Measurements from ENCODE around the gene ATXN7L3.
"Not testable (repeated sequence)": the region's sequence is repeated elsewhere in the genome, so short reads cannot be mapped to it uniquely, and the experiment has no call there.

Gene ATXN7L3, protein sequence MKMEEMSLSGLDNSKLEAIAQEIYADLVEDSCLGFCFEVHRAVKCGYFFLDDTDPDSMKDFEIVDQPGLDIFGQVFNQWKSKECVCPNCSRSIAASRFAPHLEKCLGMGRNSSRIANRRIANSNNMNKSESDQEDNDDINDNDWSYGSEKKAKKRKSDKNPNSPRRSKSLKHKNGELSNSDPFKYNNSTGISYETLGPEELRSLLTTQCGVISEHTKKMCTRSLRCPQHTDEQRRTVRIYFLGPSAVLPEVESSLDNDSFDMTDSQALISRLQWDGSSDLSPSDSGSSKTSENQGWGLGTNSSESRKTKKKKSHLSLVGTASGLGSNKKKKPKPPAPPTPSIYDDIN

DNA sequence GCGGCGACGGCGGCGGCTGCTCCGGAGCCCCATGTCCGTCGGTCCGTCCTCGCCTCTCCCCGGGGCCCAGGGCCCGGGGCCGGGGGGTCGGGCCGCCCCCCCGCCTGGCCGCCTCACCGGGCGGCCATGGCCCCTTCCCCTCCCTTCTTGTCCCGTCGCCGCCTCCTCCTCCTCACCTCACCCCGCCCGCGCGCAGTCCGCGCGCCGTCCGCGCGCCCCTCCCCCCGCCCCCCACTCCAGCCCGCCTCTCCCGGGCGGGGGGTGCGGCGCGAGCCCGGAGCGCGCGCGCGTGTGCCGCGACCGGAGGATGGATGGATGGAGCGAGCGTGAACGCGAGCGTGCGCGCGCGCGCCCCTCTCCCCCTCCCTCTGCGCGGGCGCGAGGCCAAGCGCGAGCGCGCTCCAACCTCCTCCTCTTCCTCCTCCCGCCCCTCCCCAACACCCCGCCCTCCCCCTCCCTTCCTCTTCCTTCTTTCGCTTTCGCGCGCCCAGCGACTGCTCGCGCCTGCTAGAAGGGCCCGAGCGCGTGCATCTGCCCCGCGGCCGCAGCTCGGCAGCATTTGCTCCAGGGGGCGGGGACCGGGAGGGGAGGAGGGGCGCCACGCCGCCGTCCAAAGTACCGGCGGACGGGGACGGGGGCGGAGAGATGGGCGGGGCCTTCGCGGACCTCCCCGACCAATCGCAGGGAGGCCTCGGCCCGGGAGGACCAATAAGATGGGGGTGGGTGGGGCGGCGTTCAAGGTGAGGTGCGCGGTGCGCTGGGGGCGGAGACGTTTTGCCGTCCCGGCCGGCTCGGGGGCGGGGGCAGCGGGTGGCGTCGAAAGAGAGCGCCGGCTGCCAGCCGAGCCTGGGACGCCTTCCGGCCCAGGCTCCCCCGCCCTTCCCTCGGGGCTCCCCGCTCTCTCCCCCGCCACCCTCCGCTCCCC is at the start of gene ATXN7L3:
ATXN7L3 (minus strand) TSS at position 332 of the 925 bp plus-strand sequence. CDS start 1,814 bp downstream, outside the sequence.
- DNase-seq (ENCODE audit: low spot score), result peak; percentile 99
- TF ChIP-seq, protein P1, sequence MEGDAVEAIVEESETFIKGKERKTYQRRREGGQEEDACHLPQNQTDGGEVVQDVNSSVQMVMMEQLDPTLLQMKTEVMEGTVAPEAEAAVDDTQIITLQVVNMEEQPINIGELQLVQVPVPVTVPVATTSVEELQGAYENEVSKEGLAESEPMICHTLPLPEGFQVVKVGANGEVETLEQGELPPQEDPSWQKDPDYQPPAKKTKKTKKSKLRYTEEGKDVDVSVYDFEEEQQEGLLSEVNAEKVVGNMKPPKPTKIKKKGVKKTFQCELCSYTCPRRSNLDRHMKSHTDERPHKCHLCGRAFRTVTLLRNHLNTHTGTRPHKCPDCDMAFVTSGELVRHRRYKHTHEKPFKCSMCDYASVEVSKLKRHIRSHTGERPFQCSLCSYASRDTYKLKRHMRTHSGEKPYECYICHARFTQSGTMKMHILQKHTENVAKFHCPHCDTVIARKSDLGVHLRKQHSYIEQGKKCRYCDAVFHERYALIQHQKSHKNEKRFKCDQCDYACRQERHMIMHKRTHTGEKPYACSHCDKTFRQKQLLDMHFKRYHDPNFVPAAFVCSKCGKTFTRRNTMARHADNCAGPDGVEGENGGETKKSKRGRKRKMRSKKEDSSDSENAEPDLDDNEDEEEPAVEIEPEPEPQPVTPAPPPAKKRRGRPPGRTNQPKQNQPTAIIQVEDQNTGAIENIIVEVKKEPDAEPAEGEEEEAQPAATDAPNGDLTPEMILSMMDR (IDR thresholded peaks at IDR 0.05; ENCODE audit: extremely low read depth, missing control alignments), result no peak

DNA sequence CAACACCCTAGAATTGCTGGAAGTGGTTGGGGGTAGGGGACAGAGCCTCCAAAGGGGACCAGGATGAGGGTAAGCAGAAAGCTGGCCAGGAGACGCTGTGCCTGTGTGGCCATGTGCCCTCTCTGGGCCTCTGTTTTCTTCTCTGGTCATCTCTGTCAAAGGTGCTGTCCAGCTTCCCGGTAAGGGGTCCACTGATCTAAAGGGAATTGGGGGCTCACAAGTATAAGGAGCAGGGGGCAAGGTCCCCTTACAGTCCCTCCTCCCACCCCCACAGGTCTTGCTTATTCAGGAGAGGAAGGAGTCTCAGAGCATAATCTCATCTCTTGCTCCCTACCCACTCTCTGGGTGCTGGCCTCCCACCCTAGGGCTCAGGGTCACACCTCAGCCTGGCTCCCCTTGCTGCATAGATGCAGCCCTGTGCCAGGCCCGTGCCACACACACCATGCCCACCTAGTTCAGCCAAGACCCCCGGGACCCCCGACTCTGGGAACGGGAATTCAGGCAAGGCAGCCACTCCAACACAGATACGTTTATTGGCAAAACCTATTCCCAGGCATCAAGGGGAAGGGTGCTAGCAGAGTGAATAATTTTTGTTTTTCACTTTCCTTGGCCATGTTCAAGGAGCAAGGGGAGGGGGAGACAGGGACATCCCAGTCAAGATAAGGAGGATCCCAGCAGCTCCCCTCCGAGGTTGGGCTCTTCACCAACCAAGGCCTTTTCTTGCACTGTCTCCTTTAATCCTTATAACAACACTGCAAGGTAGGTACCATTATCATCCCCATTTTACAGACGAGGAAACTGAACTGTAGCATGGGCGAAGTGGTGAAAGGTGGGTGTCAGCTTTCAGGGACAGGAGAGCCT is 48.4 kb upstream of the ATXN7L3 start:
- DNase-seq (ENCODE audit: low spot score), result no peak
- TF ChIP-seq, protein P1 (IDR thresholded peaks at IDR 0.05; ENCODE audit: extremely low read depth, missing control alignments), result no peak

DNA sequence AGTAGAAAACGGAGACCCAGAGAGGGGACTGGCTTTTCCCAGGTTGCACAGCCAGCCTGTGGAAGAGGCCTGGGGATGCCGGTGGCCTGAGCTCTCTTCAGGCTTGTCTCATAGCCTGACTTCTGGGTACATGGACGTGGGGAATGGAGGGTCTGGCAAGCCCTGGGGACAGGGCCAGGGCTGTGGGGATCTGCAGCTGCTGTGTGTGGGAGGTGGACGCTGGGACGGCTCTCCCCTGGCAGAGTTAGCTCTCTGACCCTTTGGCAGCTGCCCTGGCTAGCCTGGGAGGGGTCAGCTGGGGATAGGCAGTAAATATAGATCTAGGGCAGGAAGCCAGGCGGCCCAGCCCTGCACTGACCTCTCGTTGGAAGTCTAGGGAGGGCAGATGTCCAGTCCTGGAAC is 47.8 kb upstream of the ATXN7L3 start:
- DNase-seq (ENCODE audit: low spot score), result no peak

DNA sequence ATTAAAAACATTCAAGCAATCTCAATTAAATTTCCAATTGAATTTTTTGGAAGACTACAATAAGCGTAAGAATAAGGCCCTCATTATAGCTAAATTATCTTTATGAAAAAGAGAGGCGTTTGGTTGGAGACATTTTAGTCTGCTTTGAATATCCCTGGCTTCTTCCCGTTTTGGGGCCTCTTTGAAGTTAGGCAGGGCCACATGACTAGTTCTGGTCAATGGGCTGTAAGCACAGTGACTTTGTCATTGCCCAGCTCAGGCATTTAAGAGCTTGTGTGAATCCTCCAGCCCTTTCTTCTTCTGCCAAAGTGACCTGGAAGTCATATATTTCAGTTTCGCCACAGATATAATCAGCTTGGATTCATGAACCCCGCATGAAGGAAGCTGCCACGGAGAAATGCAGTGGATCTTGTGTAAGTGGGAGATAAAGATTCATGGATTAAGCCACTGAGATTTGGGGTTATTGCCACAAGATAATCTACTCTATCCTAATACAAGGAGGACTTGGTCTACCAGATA is 41.5 kb upstream of the ATXN7L3 start:
- TF ChIP-seq, protein P1 (IDR thresholded peaks at IDR 0.05; ENCODE audit: extremely low read depth, missing control alignments), result no peak
- no peak for DNase-seq (ENCODE audit: low spot score)

More for the DNA sequence above, 47.8 kb upstream of the ATXN7L3 start:
- TF ChIP-seq, protein P1 (IDR thresholded peaks at IDR 0.05; ENCODE audit: extremely low read depth, missing control alignments), result no peak

DNA sequence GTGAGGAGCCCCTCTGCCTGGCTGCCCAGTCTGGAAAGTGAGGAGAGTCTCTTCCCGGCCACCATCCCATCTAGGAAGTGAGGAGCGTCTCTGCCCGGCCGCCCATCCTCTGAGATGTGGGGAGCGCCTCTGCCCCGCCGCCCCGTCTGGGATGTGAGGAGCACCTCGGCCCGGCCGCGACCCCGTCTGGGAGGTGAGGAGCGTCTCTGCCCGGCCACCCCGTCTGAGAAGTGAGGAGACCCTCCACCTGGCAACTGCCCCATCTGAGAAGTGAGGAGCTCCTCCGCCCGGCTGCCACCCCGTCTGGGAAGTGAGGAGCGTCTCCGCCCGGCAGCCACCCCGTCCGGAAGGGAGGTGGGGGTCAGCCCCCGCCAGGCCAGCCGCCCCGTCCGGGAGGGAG is 38.2 kb upstream of the ATXN7L3 start:
- DNase-seq (ENCODE audit: low spot score), result not testable (repeated sequence)

DNA sequence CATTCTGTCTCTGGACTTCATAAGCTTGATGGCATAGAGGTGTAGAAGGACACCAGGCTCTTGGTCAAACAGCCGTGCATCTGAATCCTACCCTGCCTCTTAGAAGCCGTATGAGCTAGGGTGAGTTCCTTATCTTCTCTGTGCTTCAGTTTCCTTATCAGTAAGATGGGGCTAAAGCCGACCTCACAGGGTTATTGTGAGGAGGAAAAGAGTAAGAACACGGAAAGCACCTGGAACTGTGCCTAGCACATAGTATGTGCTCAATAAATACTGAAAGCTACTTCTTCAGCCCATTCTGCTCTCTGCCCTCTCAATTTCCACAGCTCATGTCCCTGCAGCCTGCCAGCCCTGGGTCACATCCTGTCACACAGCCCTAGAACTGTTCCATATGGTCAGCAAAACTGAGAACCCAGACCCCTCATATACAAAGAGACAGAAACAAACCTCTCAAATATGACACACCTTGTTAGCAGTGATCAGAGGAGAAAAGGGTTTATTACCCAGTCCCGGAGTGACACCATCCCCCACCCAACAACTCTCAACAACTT is 36.8 kb upstream of the ATXN7L3 start:
- DNase-seq (ENCODE audit: low spot score), result no peak
- TF ChIP-seq, protein P1 (IDR thresholded peaks at IDR 0.05; ENCODE audit: extremely low read depth, missing control alignments), result no peak

DNA sequence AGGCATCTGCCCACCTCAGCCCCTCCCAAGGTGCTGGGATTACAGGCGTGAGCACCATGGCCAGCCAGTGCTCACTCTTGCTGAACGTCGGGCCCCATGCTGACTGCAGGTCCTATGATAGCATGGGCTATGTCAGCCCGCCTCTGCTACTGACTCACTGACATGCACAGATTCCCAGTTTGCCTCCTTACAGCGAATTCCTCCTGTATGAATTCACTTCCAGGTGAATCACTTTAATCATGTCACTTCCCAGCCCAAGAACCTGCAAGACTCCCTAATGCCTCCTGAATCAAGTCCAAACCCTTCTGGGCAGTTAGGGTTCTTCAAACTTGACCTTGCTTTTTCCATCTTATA is 35.9 kb upstream of the ATXN7L3 start:
- no peak for DNase-seq (ENCODE audit: low spot score)
- TF ChIP-seq, protein P1 (IDR thresholded peaks at IDR 0.05; ENCODE audit: extremely low read depth, missing control alignments), result no peak
